COLO829 (cell line): Measurements from ENCODE around the gene COQ10A.
A peak's percentile ranks its signal among the peaks of the same experiment; 100 is the strongest.
"Not testable (repeated sequence)": the region's sequence is repeated elsewhere in the genome, so short reads cannot be mapped to it uniquely, and the experiment has no call there.

Experiments used
- DNase-seq: peaks from one replicate; pipeline ENCODE4 v3.0.0; 2012; ENCODE audit warnings: low spot score

Gene COQ10A

GRCh38 chr12:56243731-56244181 lies 23.0 kb upstream of the COQ10A start:
- no peak for DNase-seq

DNA sequence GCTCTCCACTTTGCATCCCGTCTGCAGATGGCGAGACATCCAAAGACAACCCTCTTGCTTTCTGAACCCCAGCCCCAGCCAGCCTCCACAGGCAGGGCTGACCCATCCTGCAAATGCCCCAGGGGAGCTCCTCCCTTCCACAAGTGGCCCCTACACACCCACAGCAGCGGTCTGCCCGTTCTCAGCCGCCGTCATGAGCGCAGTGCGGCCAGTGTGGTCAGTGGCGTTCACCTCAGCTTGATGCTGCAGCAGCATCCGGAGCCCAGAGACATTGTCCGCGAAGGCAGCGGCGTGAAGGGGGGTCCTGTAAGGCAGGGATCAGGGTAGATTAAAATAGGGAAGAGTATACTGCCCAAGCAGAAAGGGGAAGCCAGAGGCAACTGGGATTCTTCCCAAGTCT lies 22.2 kb upstream of the COQ10A start:
- no peak for DNase-seq

GRCh38 chr12:56247923-56248322 lies 18.8 kb upstream of the COQ10A start:
- DNase-seq = no peak

DNA sequence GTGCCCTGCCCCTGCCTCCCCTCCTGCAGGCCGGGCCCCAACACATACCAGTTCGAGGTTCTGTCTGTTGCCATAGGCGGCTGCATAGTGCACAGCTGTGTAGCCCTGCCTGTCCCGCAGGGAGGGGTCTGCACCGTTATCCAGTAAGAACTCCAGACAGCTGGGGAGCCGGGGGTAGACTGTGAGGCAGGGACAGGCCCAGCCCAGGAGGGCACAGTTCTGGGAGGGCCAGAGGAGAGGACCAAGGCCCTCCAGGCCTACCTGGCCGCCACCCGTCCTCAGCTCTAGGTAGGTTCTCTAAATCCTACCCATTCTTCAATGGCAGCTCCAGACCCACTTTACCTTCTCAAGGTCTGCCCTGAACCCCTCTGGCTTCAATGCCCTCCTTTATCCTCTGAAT lies 18.0 kb upstream of the COQ10A start:
- no peak for DNase-seq

DNA sequence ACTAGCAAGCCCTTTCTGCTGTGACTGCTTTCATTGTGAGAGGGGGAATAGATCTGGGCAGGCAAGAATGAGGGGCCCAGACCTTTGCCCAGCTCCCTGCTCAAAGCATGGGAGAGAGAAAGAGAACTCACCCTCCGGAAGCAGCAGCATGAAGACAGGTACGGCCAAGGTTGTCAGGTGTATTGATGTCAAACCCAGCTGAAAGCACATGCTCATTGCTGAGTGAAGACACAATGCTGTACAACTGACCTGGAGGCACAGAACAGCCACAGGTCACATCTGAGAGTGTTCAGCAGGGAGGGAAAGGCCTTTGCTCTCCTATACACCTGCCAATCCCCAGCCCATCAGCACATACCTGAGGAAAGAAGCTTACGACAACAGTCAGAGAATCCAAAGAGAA lies 14.1 kb upstream of the COQ10A start:
- DNase-seq = no peak

- no peak for DNase-seq
Observed at GRCh38 chr12:56253091-56253490, 13.7 kb upstream of the COQ10A start.

- DNase-seq = no peak
Observed at GRCh38 chr12:56255671-56256070, 11.1 kb upstream of the COQ10A start.

DNA sequence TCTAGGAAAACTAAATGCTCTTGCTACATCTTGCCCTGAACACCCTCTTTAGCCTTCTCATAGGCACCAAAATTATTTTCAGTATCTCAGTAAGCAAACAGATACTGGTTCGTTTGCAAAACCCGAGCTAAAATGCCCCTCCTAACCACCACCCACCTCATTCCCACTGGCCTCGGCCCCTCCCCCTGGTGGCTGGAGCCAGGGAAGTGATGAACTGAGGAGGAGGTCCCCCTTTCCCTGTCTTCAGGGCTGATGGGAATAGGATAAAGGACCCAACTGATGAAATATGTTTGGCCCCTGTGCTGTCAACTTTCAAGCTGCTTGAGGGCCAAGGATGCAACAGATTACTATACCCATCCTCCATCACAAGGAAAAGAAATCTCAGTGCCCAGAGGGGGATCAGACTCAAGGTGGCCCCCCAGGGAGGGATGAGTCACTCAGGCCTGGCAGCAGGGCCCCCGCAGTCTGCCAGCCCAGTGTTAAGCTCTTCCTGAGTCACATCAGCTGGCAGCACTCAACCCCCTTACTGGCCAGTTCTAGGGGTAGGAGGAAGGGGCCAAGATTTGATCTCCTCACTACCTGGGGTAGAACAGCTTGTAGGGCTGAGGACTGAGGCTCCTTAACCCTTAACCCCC lies 10.3 kb upstream of the COQ10A start:
- DNase-seq = no peak

DNA sequence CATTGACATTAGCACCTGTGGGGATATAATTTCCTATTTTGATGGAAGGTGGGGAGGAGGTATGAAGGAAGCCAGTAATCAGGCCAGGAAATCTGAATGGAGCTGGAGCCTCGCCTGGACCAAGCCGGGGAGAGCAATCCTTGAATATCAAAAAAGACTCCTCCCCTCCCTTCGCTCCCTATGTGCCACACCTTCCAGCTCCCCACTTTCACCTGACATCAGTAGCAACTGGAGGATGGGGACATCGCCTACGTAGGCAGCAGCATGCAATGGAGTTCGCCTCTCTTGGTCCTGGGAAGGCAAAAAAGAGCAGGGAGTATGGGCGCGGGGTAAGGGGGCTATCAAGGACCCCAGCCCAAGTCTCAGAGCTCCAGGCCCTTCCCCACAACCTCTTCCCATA lies 9.7 kb upstream of the COQ10A start:
- DNase-seq = no peak

GRCh38 chr12:56257491-56258067 lies 9.2 kb upstream of the COQ10A start:
- DNase-seq = no peak

- DNase-seq = peak; percentile 68
Observed at GRCh38 chr12:56258068-56258819, 8.5 kb upstream of the COQ10A start, which contains the start of gene ANKRD52. Gene ANKRD52, minus strand, starts transcription at chr12:56258384. Its CDS starts 115 bp downstream, at chr12:56258269.

GRCh38 chr12:56258820-56259183 lies 7.9 kb upstream of the COQ10A start:
- DNase-seq = no peak

GRCh38 chr12:56260380-56260779 lies 6.4 kb upstream of the COQ10A start:
- DNase-seq = no peak

- DNase-seq = no peak
Observed at GRCh38 chr12:56260921-56261320, 5.8 kb upstream of the COQ10A start.

- no peak for DNase-seq
Observed at GRCh38 chr12:56261503-56262232, 5.1 kb upstream of the COQ10A start.

GRCh38 chr12:56262955-56263354 lies 3.8 kb upstream of the COQ10A start:
- not testable (repeated sequence) for DNase-seq

DNA sequence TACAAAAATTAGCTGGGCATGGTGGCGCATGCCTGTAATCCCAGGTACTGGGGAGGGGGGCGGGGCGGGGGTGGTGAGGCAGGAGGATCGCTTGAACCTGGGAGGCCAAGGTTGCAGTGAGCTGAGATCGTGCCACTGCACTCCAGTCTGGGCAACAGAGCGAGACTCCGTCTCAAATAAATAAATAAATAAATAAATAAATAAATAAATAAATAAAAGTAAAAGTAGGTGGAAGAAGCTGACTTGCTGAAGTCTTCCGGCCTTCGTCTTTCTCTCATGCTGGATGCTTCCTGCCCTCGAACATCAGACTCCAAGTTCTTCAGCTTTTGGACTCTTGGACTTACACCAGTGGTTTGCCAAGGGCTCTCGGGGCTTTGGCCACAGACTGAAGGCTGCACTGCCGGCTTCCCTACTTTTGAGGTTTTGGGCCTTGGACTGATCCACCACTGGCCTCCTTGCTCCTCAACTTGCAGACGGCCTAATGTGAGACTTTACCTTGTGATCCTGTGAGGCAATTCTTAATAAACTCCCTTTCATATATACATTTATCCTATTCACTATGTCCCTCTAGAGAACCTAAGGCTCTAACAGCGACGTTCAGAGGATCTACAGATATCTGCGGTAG lies 562 bp upstream of the COQ10A start:
- not testable (repeated sequence) for DNase-seq

GRCh38 chr12:56267443-56268071 lies 815 bp downstream of the COQ10A start:
- DNase-seq = no peak

DNA sequence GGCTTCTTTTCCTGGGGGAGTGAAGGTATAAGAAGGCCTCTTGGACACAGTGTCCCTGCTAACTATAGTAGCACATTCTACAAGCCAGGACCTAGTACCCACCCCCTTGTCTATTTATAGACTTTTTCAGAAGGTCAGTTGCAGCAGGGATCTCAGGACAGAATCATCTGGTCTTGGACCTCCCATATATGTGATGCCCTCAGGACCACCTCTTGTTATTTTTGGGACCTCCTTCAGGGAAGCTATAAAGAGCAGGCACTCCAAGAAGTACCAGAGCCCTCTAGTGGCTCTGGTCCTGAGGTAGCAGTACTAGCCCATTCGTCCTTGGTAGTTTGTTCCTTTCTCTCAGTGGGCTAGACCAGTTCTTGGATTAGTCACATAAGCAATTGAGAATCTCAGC lies 4.3 kb downstream of the COQ10A start:
- DNase-seq = no peak

DNA sequence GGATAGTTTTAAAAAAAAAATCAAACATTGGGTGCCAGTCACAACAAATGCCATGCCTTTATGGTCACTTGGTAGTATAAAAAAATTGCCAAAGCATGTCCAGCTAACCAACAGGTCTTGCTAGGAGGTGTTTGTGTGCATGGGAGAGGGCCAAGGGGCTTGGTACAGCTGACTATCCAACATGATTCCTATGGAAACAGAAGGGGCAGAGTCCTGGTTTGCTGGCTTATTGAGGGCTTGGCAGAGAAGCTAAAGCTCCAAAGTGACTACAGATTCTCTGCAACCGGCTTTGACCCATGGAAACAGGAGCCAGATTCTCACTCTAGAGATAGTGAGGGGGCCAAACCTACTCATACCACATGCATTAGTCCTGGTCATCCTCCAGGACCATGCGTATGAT lies 5.7 kb downstream of the COQ10A start:
- DNase-seq = not testable (repeated sequence)

GRCh38 chr12:56274299-56274698 lies 7.6 kb downstream of the COQ10A start:
- no peak for DNase-seq

GRCh38 chr12:56278905-56279304 lies 12.2 kb downstream of the COQ10A start:
- no peak for DNase-seq
